GM19099 (cell line): ENCODE results near the gene THSD4.

Experiments
- POLR2A ChIP-seq: IDR thresholded peaks from 3 replicates; pipeline ENCODE4 v1.6.1; 2011; ENCODE audit warnings: low read depth; ENCODE audit not compliant: insufficient read length; ENCODE audit errors: extremely low read depth

THSD4 gene

DNA sequence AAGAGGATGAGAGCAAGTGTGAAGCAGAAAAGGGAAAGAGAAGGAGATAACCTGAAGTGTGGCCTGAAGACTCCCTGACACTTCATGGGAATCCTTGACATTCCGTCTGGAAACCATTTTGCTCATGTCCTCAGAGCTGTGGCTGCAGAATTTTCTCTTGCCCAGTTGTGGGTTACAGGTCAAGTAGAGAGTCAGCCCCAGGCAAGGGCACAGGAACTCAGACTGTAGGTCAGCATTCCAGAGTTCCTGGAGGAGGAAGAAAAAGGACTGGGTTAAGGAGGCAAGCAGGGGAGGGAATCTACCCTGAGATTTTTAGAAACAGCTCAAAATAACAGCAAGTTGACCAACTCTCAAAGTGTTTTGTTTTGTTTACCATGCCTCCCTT lies 4.1 kb upstream of the THSD4 start:
- no peak for TF ChIP-seq POLR2A

DNA sequence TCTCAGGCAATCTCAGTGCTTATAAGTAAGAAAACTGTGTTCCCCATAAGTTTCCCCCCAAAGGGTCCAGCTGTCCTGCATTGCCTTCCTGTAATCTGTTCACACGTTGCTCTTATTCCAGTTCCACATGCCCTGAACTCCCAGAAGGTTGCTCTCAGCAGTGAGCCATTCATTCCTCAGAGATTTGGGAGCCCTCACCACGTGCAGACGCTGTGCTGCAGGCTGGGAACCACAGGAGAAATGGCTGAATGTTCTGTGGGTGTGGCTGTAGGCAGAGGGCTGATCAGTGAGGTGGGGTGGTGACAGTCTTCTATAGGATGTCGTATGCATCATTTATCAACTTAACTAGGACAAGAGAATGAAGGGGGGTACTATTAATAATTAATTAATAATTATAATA lies 3.3 kb upstream of the THSD4 start:
- no peak for TF ChIP-seq POLR2A

DNA sequence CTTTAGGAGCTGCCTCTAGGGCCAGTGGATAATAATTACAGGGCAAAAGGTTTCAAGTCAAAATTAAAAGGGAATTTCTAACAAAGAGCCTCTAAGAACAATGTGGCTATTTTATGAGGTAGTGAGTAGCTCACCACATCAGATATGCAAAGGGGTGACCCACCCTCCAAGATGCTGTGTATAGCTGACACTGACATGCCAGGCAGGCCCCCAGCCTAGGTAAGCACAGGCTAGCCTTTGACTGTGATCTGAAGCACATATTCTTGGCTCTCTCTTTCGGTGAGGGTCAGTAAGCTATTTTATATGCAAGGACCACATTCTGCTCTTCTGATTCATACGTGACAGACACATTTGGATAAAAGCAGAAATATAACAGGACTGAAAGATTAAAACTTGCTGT lies 2.8 kb upstream of the THSD4 start:
- TF ChIP-seq POLR2A, result no peak

DNA sequence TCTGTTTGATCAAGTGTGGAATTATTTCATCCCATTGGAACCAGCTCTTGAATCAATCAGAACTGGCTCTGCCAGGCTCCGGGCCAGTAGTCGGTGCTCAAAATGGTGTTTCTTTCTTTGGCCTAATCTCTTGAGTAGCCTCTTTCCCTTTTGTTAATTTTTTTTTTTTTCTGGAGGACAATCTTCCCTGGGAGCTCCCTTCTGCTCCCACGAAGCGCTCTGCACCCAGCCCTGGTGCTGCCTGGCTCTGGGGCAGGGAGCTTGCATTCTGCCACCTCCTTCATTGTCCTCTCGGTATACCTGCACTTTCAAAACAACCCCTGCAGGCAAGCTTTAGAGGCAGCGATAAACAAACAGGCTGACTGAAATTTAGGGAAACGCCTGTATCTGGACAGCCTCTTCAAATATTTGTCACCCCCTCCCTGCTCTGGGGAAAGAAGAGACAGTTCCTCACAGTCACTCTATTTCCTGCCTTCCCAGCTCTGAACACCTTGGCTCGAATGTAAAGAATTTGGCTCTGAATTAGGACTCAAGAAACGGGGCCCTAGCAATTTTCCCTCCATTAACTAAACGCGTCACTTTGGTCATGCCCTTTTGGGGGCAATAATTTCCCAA lies 1.1 kb upstream of the THSD4 start:
- no peak for TF ChIP-seq POLR2A

DNA sequence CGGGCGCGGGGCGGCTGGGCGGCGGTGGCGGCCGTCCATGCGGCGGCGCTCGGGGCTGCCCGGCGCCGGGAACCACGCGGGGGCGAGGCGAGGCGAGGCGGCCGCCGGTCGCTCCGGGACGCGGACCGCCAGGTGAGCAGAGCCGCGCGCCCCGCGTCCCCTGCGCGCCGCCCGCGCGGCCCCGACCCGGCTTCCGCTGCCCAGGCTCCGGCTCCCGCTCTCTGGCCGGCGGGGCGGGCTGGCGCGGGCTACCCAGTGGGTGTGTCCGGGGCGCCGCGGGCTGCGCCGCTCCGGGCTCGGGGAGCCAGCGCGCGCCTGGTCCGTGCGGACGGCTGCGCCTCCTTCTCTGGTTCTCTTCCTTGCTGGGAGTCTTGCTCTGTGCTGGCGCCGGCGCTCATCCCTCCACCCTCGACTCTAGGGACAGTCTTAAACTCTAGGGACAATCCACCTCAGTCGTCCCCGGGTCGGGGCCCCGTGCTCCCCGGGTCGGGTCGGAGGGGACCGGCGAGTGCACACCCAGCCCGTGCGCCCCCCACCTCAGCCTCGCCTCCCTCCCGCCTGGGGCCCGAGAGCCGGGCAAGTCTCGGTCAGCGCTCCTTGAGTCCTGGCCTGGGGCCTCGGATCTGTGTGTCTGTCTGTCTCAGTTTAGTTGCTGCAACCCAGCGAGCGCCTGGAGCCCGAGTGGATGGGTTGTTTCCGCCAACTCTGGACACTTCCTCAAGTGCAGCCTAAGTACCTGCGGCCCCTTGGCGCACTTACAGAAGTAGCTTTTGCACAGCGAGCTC lies 488 bp downstream of the THSD4 start:
- TF ChIP-seq POLR2A, result no peak

DNA sequence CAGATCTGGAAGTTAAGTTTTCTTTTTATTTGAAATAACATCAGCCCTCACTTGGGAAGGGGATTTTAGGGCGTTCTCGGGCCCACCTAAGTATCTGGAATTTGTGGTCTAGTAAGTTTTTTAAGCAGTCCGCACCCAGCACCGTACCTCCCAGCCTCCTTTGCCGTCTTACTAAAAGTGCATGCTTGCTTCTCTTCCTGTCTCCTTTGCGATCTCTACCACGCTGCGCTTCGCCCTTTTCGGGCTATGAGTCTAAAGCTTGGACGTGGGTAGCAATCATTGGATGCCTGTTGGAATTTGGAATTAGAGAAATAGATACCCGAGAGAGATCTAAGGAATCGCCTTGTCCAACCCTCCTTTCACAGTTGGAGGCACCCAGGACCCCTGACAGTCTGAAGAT lies 1.1 kb downstream of the THSD4 start:
- TF ChIP-seq POLR2A, result no peak

DNA sequence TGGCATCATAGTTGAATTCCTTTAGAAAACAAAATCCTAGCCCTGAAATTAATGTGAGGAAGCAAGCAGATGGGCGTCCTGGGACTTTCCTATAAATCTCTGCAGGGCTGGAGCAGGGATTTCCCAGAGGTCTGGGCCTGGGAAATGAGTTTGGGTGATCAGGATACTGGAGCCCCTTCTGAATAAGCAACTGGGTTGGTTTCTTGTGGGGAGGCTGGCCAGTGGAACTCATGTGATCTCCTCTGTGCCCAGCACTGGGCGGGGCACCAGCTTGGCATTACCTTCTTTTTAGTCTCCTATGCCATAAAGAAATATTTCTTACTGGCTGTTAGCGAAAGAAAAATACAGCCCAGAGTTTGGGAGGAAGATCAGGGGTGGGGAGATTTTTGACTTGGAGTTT lies 1.7 kb downstream of the THSD4 start:
- TF ChIP-seq POLR2A, result no peak

DNA sequence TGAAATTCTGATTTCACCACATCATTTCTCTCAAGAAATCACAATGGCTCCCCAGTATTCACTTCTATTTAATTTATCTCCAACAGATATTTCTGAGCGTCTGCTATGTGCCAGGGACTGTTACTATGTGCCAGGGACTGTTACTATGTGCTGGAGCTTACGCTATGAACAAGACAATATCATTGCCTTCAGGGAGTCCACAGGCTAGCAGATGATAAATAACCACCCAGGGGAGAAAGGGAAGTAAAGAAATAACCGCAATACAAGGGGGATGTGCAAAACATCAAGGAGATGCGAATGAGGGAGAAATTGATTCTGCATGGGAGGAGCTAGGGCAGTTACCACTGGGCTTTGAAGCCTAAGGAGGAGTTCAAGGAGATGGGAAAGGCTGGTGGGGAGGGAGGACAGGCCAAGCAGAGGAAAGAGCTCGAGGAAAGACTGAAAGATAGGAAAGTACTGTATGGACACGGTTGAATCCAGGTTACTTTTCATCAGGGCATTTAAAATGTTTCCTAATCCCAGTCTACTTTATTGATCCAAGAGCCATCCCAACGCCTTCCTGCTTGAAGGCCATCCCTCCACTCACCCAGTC lies 2.5 kb downstream of the THSD4 start:
- TF ChIP-seq POLR2A, result no peak

DNA sequence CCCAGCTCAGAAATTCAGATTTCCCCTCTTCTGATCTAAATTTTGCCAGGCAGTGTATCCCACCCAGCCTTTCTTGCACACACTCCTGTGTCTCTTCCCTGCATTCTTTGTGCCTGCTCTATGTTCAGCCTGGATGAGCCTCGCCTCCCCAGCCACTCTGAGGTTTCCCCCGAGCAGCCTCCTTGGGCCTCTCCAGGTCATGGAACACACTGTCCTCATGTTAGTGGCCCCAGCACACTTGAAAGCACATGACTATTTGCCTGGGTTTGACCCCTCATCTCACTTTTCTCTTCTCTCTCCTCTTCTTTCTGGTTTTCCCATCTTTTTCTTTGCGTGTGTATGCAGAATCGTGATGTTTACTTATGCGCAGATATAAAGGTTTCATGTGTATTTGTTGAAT lies 3.1 kb downstream of the THSD4 start:
- TF ChIP-seq POLR2A, result no peak

DNA sequence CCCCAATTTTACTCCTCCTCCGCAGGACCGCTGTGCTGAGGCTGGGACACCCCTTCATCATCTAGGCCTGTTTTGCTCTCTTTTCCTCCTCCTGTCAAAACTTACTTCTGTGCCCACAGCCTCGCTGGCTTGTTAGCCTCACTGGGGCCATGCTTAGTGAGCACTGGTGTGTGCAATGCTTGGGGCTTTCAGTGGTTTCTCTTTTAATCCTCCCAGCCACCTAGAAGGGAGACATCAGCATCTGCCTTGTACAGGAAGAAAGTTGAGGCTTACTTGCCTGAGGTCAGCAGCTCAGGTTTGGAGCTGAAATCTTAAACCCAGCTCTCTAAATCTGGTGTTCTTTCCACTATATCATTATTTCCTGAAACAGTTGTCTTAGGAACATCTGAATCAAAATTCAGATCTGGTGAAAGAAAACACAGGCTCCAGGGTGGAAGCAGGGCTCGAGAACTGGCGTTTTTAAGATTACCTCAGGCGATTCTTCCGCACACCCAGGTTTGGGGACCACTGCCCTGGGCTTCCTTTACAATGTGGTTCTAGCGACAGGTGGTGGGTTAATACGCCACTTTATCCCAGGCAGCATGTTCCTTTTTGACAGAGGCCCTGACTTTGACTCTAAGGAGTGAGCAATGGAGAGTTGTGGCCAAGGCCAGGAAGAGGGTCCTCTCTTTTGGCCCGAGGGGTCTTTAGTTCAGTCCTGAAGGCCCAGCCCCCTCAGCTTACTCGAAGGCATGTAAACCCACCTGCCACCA lies 3.8 kb downstream of the THSD4 start:
- no peak for TF ChIP-seq POLR2A

DNA sequence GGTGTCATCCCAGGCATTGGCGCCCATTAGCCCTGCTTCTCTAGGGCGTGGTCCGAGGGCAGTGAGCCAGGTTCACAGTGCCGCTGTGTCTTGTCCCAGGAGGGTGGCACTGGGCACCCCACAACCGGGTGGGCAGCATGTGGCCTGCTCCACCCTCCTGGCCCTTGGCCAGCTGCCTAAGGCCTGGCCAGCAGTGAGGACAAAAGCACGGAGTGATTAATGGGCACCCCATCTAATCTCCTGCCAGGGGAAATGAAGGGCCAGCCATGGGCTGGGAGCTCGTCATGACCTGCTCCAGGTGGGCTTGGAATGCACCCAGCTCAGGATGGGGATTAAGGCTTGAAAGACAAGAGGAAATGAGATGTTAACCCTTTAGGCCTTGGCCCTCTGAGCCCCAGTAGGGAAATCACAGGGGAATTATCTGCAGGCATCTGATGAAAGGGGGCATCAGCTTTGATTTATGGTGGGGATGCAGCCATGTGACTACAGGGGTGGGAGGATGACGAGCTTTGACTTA lies 5.2 kb downstream of the THSD4 start:
- TF ChIP-seq POLR2A, result no peak

DNA sequence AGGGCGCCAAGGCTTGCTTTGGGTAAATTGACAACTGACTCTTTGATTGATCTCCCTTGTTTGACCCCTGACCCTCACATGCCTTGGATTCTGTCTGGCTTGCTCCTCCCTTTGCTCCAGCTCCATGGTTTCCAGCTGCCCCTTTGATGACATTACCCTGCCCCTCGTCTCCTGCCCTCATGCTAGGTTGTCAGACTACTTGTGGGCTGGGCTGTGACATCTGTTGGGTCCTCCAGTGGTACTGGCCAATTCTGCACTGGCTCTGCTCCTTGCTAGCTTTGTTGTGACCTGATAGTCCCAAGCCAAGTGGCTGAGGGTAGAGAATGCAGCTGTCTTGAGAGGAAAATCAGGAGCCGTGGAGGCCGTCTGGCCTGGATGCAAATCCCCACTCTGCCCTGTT lies 6.2 kb downstream of the THSD4 start:
- no peak for TF ChIP-seq POLR2A

DNA sequence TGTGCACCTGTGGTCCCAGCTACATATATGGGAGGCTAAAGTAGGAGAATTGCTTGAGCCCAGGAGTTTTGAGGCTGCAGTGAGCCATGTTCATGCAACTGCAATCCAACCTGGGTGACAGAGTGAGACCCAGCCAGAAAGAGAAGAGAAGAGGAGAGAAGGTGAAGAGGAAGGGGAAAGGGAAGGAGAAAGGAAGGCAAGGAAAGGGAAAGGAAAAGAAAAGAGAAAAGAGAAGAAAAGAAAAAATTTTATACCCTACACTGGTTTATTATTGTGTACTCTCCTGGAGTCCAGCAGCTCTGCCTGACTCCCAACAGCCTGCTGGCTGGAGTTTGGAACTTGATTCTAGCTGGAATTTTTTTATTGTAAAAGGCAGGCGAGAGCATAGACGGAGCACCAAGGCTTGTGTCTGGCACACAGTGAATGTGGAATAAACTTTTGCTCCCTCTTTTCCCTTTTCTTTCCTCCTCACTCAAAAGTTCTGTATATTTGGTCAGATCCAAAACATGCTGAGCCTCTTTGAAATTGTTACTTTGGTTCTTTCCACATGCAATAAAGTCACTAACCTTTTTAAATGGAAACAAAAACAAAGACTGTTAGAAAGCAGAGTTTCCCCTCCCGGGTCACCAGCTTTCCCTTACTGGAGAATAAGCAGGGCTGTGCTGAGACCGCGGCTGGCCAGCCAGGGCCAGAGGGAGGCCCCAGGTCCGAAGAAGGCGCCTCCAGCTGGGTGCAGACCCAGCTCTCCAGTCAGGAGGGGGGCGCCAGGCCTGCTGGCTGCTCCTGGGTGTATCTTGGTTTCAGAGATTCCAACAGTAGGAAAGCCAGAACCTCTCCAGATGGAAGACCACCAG lies 9.9 kb downstream of the THSD4 start:
- TF ChIP-seq POLR2A, result no peak

DNA sequence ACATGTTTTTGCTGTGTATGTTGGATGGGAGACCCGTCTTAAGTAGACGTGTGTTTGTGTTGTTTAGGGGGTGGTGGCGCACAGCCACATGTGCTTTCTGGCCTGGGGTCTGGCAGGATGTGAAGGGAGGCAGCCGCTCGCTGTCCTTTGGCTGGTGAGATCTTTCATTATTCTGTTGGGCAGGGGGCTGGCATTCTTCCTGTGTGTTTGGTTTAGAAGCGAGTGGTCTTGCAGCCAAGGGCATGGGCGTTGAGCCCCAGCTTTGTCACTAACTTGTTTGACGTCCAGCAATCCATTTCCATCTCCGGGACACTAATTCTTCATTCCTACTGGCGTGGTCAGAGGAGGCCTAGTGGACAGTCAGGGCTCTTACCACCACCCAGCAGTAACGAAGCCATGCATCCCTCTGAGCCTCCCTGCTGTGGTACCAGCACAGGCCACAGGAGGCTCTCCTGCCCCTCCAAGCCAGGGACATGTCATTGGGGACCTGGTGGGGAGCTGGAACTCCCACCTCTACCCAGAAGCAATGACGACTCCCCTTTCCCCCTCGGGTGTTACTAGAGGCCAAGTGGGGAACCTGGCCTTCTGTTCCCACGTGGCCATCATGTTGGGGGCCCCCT lies 10.7 kb downstream of the THSD4 start:
- TF ChIP-seq POLR2A, result no peak
